Neural cell (in vitro differentiated cells): Measurements from ENCODE around the gene COQ7. TPM values are rescaled to one million over a fixed set of nuclear protein-coding genes. Genes with fewer than 3 reads are reported as not detected.

Experiments
- H2AFZ ChIP-seq: fragments of 200-600, 300-800 bp; sonication (generic), shearing (Covaris generic); 2 replicates; pipeline ENCODE4 v1.6.0; 2014; ENCODE audit warnings: low read depth, mild to moderate bottlenecking, antibody characterized with exemption, low read length, moderate library complexity
- H3F3A ChIP-seq: fragments of 200-600 bp; shearing (Covaris generic); 2 replicates; pipeline ENCODE4 v1.6.1; 2016; ENCODE audit warnings: mild to moderate bottlenecking, moderate library complexity, mixed read lengths, antibody characterized with exemption, low read length; ENCODE audit not compliant: insufficient read depth, poor library complexity, severe bottlenecking
- H3K27ac ChIP-seq: fragments of 200-600, 300-800 bp; sonication (generic), shearing (Covaris generic); 2 replicates; pipeline ENCODE4 v1.5.1; 2014; ENCODE audit warnings: mild to moderate bottlenecking, low read length, moderate library complexity
- H3K27me3 ChIP-seq: fragments of 300-800, 200-600 bp; sonication (generic), shearing (Covaris generic); 2 replicates; pipeline ENCODE4 v1.6.0; 2014; ENCODE audit warnings: mild to moderate bottlenecking, low read depth, low read length, moderate library complexity; ENCODE audit not compliant: insufficient read depth
- H3K36me3 ChIP-seq: fragments of 300-800, 200-600 bp; sonication (generic), shearing (Covaris generic); 2 replicates; pipeline ENCODE4 v1.5.1; 2014; ENCODE audit warnings: mild to moderate bottlenecking, antibody characterized with exemption, low read length, moderate library complexity; ENCODE audit not compliant: insufficient read depth
- H3K4me2 ChIP-seq: fragments of 300-800, 200-600 bp; sonication (generic), shearing (Covaris generic); 2 replicates; pipeline ENCODE4 v1.6.0; 2014; ENCODE audit warnings: mild to moderate bottlenecking, low read length
- H3K4me3 ChIP-seq: fragments of 300-800, 200-600 bp; sonication (generic), shearing (Covaris generic); 2 replicates; pipeline ENCODE4 v1.5.1; 2014; ENCODE audit warnings: mild to moderate bottlenecking, low read length, moderate library complexity
- H3K79me2 ChIP-seq: fragments of 200-600 bp; shearing (Covaris generic); replicated peaks from 2 replicates; pipeline ENCODE4 v1.6.0; 2014; ENCODE audit warnings: mild to moderate bottlenecking, low read length, moderate library complexity; ENCODE audit not compliant: insufficient read depth
- H3K9ac ChIP-seq: fragments of 300-800, 200-600 bp; sonication (generic), shearing (Covaris generic); 2 replicates; pipeline ENCODE4 v1.6.1; 2016; ENCODE audit warnings: mild to moderate bottlenecking, low read length, mixed read lengths
- H3K9me2 ChIP-seq: fragments of 200-600 bp; shearing (Covaris generic); 2 replicates; pipeline ENCODE4 v1.6.1; 2016; ENCODE audit warnings: mild to moderate bottlenecking, low read length, mixed read lengths; ENCODE audit not compliant: insufficient read depth
- H3K9me3 ChIP-seq: fragments of 200-600, 300-800 bp; sonication (generic), shearing (Covaris generic); 2 replicates; pipeline ENCODE4 v1.6.1; 2016; ENCODE audit warnings: mild to moderate bottlenecking, mixed run types, low read length, moderate library complexity, mixed read lengths
- H4K20me1 ChIP-seq: fragments of 200-600 bp; shearing (Covaris generic); 2 replicates; pipeline ENCODE4 v1.6.1; 2016; ENCODE audit warnings: mild to moderate bottlenecking, mixed run types; ENCODE audit not compliant: insufficient read depth
- CTCF ChIP-seq: fragments of 450-650 bp; IDR thresholded peaks from 2 replicates; pipeline ENCODE4 v1.5.1; 2014; ENCODE audit warnings: antibody characterized with exemption, mild to moderate bottlenecking, moderate library complexity; ENCODE audit not compliant: poor library complexity, severe bottlenecking
- EP300 ChIP-seq: fragments of 450-650 bp; conservative IDR thresholded peaks from 2 replicates; pipeline ENCODE4 v1.6.1; 2014; ENCODE audit warnings: antibody characterized with exemption, mild to moderate bottlenecking, moderate library complexity; ENCODE audit not compliant: poor library complexity, severe bottlenecking
- EZH2 ChIP-seq: fragments of 200-600, 300-800 bp; shearing (Covaris generic), sonication (generic); IDR thresholded peaks from 2 replicates; pipeline ENCODE4 v1.6.1; 2014; ENCODE audit warnings: antibody characterized with exemption, low read length, borderline replicate concordance, mild to moderate bottlenecking; ENCODE audit not compliant: insufficient read depth, poor library complexity, severe bottlenecking
- MXI1 ChIP-seq: fragments of 450-650 bp; conservative IDR thresholded peaks from 2 replicates; pipeline ENCODE4 v1.6.1; 2014; ENCODE audit warnings: antibody characterized with exemption, mild to moderate bottlenecking; ENCODE audit not compliant: poor library complexity, severe bottlenecking
- POLR2AphosphoS5 ChIP-seq: IDR thresholded peaks from 2 replicates; pipeline ENCODE4 v1.6.1; 2012
- RAD21 ChIP-seq: fragments of 450-650 bp; conservative IDR thresholded peaks from 2 replicates; pipeline ENCODE4 v1.6.1; 2014; ENCODE audit warnings: antibody characterized with exemption, mild to moderate bottlenecking, moderate library complexity
- SMC3 ChIP-seq: fragments of 450-650 bp; conservative IDR thresholded peaks from 2 replicates; pipeline ENCODE4 v1.6.1; 2014; ENCODE audit warnings: antibody characterized with exemption, mild to moderate bottlenecking, moderate library complexity; ENCODE audit not compliant: poor library complexity
- TAF1 ChIP-seq: IDR thresholded peaks from 2 replicates; pipeline ENCODE4 v1.6.1; 2012; ENCODE audit warnings: low read depth
- polyA plus RNA-seq: library from polyadenylated mRNA; depleted of rRNA; stranded (reverse); fragments of >200 nt; gene quantifications from 2 replicates; pipeline ENCODE4 v1.2.3, GENCODE V29; 2014
- TF ChIP-seq, protein P1 (sequence below): IDR thresholded peaks from 2 replicates; pipeline ENCODE4 v1.6.1; 2012; ENCODE audit warnings: borderline replicate concordance

Gene COQ7
- polyA plus RNA-seq, 1 donor from 2014 or later = 38.5 TPM

DNA sequence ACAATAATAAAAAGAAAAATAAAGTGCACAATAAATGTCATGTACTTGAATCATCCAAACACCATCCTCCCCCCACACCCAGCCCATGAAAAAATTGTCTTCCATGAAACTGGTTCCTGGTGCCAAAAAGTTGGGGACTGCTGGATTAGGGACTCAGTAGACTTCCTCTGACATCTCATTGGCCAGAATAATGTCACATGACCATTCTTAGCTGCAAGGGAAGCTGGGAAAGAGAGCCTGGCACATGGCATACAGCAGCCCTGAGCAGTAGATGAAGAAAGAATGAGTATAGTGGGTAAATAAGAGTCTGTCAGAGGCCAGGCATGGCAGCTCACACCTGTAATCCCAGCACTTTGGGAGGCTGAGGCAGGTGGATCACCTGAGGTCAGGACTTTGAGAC is 58.9 kb downstream of the COQ7 start:
- no peaks in the 10 kb centered on the region for H3F3A ChIP-seq
- H3K9me3 ChIP-seq = no peaks in the 10 kb centered on the region
- H4K20me1 ChIP-seq = no peaks in the 10 kb centered on the region
- H3K36me3 ChIP-seq = no peaks in the 10 kb centered on the region
- no peaks in the 10 kb centered on the region for H3K79me2 ChIP-seq
- no peak overlapping the region for H3K4me3 ChIP-seq
- H2AFZ ChIP-seq = no peak overlapping the region
- TF ChIP-seq EP300 = no peak
- TF ChIP-seq, protein P1, sequence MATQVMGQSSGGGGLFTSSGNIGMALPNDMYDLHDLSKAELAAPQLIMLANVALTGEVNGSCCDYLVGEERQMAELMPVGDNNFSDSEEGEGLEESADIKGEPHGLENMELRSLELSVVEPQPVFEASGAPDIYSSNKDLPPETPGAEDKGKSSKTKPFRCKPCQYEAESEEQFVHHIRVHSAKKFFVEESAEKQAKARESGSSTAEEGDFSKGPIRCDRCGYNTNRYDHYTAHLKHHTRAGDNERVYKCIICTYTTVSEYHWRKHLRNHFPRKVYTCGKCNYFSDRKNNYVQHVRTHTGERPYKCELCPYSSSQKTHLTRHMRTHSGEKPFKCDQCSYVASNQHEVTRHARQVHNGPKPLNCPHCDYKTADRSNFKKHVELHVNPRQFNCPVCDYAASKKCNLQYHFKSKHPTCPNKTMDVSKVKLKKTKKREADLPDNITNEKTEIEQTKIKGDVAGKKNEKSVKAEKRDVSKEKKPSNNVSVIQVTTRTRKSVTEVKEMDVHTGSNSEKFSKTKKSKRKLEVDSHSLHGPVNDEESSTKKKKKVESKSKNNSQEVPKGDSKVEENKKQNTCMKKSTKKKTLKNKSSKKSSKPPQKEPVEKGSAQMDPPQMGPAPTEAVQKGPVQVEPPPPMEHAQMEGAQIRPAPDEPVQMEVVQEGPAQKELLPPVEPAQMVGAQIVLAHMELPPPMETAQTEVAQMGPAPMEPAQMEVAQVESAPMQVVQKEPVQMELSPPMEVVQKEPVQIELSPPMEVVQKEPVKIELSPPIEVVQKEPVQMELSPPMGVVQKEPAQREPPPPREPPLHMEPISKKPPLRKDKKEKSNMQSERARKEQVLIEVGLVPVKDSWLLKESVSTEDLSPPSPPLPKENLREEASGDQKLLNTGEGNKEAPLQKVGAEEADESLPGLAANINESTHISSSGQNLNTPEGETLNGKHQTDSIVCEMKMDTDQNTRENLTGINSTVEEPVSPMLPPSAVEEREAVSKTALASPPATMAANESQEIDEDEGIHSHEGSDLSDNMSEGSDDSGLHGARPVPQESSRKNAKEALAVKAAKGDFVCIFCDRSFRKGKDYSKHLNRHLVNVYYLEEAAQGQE = no peak
- TF ChIP-seq CTCF = no peak
- TF ChIP-seq MXI1 = no peak
- TF ChIP-seq RAD21 = no peak
- no peak for TF ChIP-seq TAF1
- no peak for TF ChIP-seq SMC3
- TF ChIP-seq EZH2 = no peak
- TF ChIP-seq POLR2AphosphoS5 = no peak
- H3K9ac ChIP-seq = no peak overlapping the region
- no peaks in the 10 kb centered on the region for H3K9me2 ChIP-seq
- H3K27me3 ChIP-seq = no peaks in the 10 kb centered on the region
- H3K27ac ChIP-seq = no peak overlapping the region
- no peak overlapping the region for H3K4me2 ChIP-seq

DNA sequence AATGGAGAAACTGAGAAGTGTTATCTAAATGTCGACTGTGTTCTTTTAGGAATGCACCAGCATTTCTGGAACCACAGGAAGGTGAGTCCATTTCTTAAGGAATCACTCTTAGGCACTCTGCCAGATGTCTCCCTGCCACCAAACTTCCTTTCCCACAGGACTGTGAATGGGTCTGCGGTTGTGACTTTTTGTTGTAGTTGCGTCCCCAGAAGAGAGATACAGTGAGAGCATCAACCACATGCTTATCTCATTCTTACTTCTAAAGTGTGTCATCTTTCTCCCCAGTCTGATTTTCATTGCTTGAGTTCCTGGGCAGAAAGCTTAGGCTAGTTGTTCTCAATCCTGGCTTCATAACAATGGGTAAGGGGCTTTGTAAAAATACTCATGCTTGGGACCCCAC is 59.8 kb downstream of the COQ7 start:
- Histone ChIP-seq H3K27ac (no peak overlapping the region), H2AFZ (no peak overlapping the region), H3K4me2 (no peak overlapping the region), H3K9ac (no peak overlapping the region), H3K9me3 (no peaks in the 10 kb centered on the region), H3K79me2 (no peaks in the 10 kb centered on the region), H3K4me3 (no peak overlapping the region), H3F3A (no peaks in the 10 kb centered on the region), H3K27me3 (no peaks in the 10 kb centered on the region), H3K36me3 (no peaks in the 10 kb centered on the region), H3K9me2 (no peaks in the 10 kb centered on the region), H4K20me1 (no peaks in the 10 kb centered on the region)
- TF ChIP-seq RAD21 (no peak), TAF1 (no peak), CTCF (no peak), MXI1 (no peak), EZH2 (no peak), SMC3 (no peak), POLR2AphosphoS5 (no peak), EP300 (no peak)
- TF ChIP-seq, protein P1 = no peak
